ENCODE measurements around the gene ENPP7. TPM values are rescaled to one million over a fixed set of nuclear protein-coding genes. Genes with fewer than 3 reads are reported as not detected.

Gene ENPP7
- total RNA-seq, 1 donor: not detected

GRCh38 chr17:79713391-79713790, 17.4 kb upstream of the ENPP7 start:
- TF ChIP-seq CTCF (IDR thresholded peaks at IDR 0.05; ENCODE audit: insufficient read depth, low read depth, low read length): no peak
- DNase-seq (ENCODE audit: low read depth): no peak
- no peak overlapping the region for H3K4me3 ChIP-seq (ENCODE audit: low read depth, low read length)

GRCh38 chr17:79714176-79715097, 16.3 kb upstream of the ENPP7 start:
- no peak overlapping the region for H3K4me3 ChIP-seq (ENCODE audit: low read depth, low read length)
- no peak for TF ChIP-seq CTCF (IDR thresholded peaks at IDR 0.05; ENCODE audit: insufficient read depth, low read depth, low read length)
- DNase-seq (ENCODE audit: low read depth): no peak

GRCh38 chr17:79715098-79715942, 15.4 kb upstream of the ENPP7 start:
- no peak overlapping the region for H3K4me3 ChIP-seq (ENCODE audit: low read depth, low read length)
- no peak for DNase-seq (ENCODE audit: low read depth)
- TF ChIP-seq CTCF (IDR thresholded peaks at IDR 0.05; ENCODE audit: insufficient read depth, low read depth, low read length): no peak

- DNase-seq (ENCODE audit: low read depth): no peak
- no peak overlapping the region for H3K4me3 ChIP-seq (ENCODE audit: low read depth, low read length)
- no peak for TF ChIP-seq CTCF (IDR thresholded peaks at IDR 0.05; ENCODE audit: insufficient read depth, low read depth, low read length)
Measured at GRCh38 chr17:79715943-79716797, 14.6 kb upstream of the ENPP7 start.

GRCh38 chr17:79720705-79721292, 9.9 kb upstream of the ENPP7 start:
- TF ChIP-seq CTCF (IDR thresholded peaks at IDR 0.05; ENCODE audit: insufficient read depth, low read depth, low read length): no peak
- no peak overlapping the region for H3K4me3 ChIP-seq (ENCODE audit: low read depth, low read length)
- no peak for DNase-seq (ENCODE audit: low read depth)
